Measurements from ENCODE around the gene TUBGCP2. TPM values are rescaled to one million over a fixed set of nuclear protein-coding genes. Genes with fewer than 3 reads are reported as not detected.
"Not testable (repeated sequence)": the region's sequence is repeated elsewhere in the genome, so short reads cannot be mapped to it uniquely, and the experiment has no call there.

TUBGCP2 gene
- total RNA-seq, 1 donor: 60.8 TPM

GRCh38 chr10:133237241-133237587 is 71.5 kb downstream of the TUBGCP2 start:
- no peaks in the 10 kb centered on the region for H3K9me3 ChIP-seq (ENCODE audit: low read depth, low read length)
- H2AFZ ChIP-seq (ENCODE audit: low read length): no peak overlapping the region
- no peak overlapping the region for H3K27ac ChIP-seq (ENCODE audit: low read depth, low read length)
- H3K27me3 ChIP-seq (ENCODE audit: insufficient read depth, low read length): peaks cover 59% of the 10 kb centered on the region
- no peak for DNase-seq (ENCODE audit: insufficient read length, low spot score, missing footprints)
- no peak for TF ChIP-seq CTCF (IDR thresholded peaks at IDR 0.05; ENCODE audit: extremely low read depth, low read depth, low read length)
- H3K4me1 ChIP-seq (ENCODE audit: insufficient read depth, low read length): no peaks in the 10 kb centered on the region
- no peak overlapping the region for H3K4me2 ChIP-seq (ENCODE audit: insufficient read depth, low read length)
- no peaks in the 10 kb centered on the region for H4K20me1 ChIP-seq (ENCODE audit: insufficient read depth, low read length)
- H3K36me3 ChIP-seq (ENCODE audit: insufficient read depth, low read length): no peaks in the 10 kb centered on the region
- H3K4me3 ChIP-seq (ENCODE audit: insufficient read depth, low read length): no peak overlapping the region
- no peaks in the 10 kb centered on the region for H3K79me2 ChIP-seq (ENCODE audit: insufficient read depth, low read length)

- peaks cover 59% of the 10 kb centered on the region for H3K27me3 ChIP-seq (ENCODE audit: insufficient read depth, low read length)
- no peak for DNase-seq (ENCODE audit: insufficient read length, low spot score, missing footprints)
Observed at GRCh38 chr10:133236401-133237240, 72.1 kb downstream of the TUBGCP2 start.

GRCh38 chr10:133235932-133236331 is 72.7 kb downstream of the TUBGCP2 start:
- H3K4me3 ChIP-seq (ENCODE audit: insufficient read depth, low read length): no peak overlapping the region
- no peak overlapping the region for H3K4me2 ChIP-seq (ENCODE audit: insufficient read depth, low read length)
- H3K36me3 ChIP-seq (ENCODE audit: insufficient read depth, low read length): no peaks in the 10 kb centered on the region
- DNase-seq (ENCODE audit: insufficient read length, low spot score, missing footprints): no peak
- no peak for TF ChIP-seq CTCF (IDR thresholded peaks at IDR 0.05; ENCODE audit: extremely low read depth, low read depth, low read length)
- no peak overlapping the region for H2AFZ ChIP-seq (ENCODE audit: low read length)
- H3K79me2 ChIP-seq (ENCODE audit: insufficient read depth, low read length): no peaks in the 10 kb centered on the region
- H3K27ac ChIP-seq (ENCODE audit: low read depth, low read length): no peak overlapping the region
- no peaks in the 10 kb centered on the region for H4K20me1 ChIP-seq (ENCODE audit: insufficient read depth, low read length)
- H3K9me3 ChIP-seq (ENCODE audit: low read depth, low read length): no peaks in the 10 kb centered on the region
- H3K4me1 ChIP-seq (ENCODE audit: insufficient read depth, low read length): no peaks in the 10 kb centered on the region
- H3K27me3 ChIP-seq (ENCODE audit: insufficient read depth, low read length): peaks cover 62% of the 10 kb centered on the region

More at GRCh38 chr10:133236401-133237240, 72.1 kb downstream of the TUBGCP2 start:
- Histone ChIP-seq H2AFZ (ENCODE audit: low read length) (no peak overlapping the region), H3K4me1 (ENCODE audit: insufficient read depth, low read length) (no peaks in the 10 kb centered on the region), H3K36me3 (ENCODE audit: insufficient read depth, low read length) (no peaks in the 10 kb centered on the region), H3K4me3 (ENCODE audit: insufficient read depth, low read length) (no peak overlapping the region), H3K9me3 (ENCODE audit: low read depth, low read length) (no peaks in the 10 kb centered on the region), H3K79me2 (ENCODE audit: insufficient read depth, low read length) (no peaks in the 10 kb centered on the region), H3K4me2 (ENCODE audit: insufficient read depth, low read length) (no peak overlapping the region), H3K27ac (ENCODE audit: low read depth, low read length) (no peak overlapping the region), H4K20me1 (ENCODE audit: insufficient read depth, low read length) (no peaks in the 10 kb centered on the region)
- TF ChIP-seq CTCF (IDR thresholded peaks at IDR 0.05; ENCODE audit: extremely low read depth, low read depth, low read length): no peak

- no peak for TF ChIP-seq CTCF (IDR thresholded peaks at IDR 0.05; ENCODE audit: extremely low read depth, low read depth, low read length)
- Histone ChIP-seq H3K4me3 (ENCODE audit: insufficient read depth, low read length) (no peak overlapping the region), H3K79me2 (ENCODE audit: insufficient read depth, low read length) (no peaks in the 10 kb centered on the region), H3K4me1 (ENCODE audit: insufficient read depth, low read length) (no peaks in the 10 kb centered on the region), H4K20me1 (ENCODE audit: insufficient read depth, low read length) (no peaks in the 10 kb centered on the region), H3K9me3 (ENCODE audit: low read depth, low read length) (no peaks in the 10 kb centered on the region), H3K4me2 (ENCODE audit: insufficient read depth, low read length) (no peak overlapping the region), H2AFZ (ENCODE audit: low read length) (no peak overlapping the region), H3K27ac (ENCODE audit: low read depth, low read length) (no peak overlapping the region), H3K27me3 (ENCODE audit: insufficient read depth, low read length) (peaks cover 60% of the 10 kb centered on the region), H3K36me3 (ENCODE audit: insufficient read depth, low read length) (no peaks in the 10 kb centered on the region)
- DNase-seq (ENCODE audit: insufficient read length, low spot score, missing footprints): no peak
Observed at GRCh38 chr10:133235265-133235855, 73.3 kb downstream of the TUBGCP2 start.

GRCh38 chr10:133234796-133235195 is 73.9 kb downstream of the TUBGCP2 start:
- H3K4me1 ChIP-seq (ENCODE audit: insufficient read depth, low read length); H3K4me3 ChIP-seq (ENCODE audit: insufficient read depth, low read length); H3K9me3 ChIP-seq (ENCODE audit: low read depth, low read length); H4K20me1 ChIP-seq (ENCODE audit: insufficient read depth, low read length); DNase-seq (ENCODE audit: insufficient read length, low spot score, missing footprints); H3K79me2 ChIP-seq (ENCODE audit: insufficient read depth, low read length); H3K36me3 ChIP-seq (ENCODE audit: insufficient read depth, low read length); H3K4me2 ChIP-seq (ENCODE audit: insufficient read depth, low read length); H2AFZ ChIP-seq (ENCODE audit: low read length); H3K27ac ChIP-seq (ENCODE audit: low read depth, low read length): not testable (repeated sequence)
- H3K27me3 ChIP-seq (ENCODE audit: insufficient read depth, low read length): peaks cover 60% of the 10 kb centered on the region
